Epithelial cell of proximal tubule (primary cell): ENCODE measurements around the gene TNFAIP6. TPM values are rescaled to one million over a fixed set of nuclear protein-coding genes. Genes with fewer than 3 reads are reported as not detected.

Experiments used
- DNase-seq: peaks from one replicate; pipeline ENCODE4 v3.0.0-alpha.2; 2011; ENCODE audit warnings: low read depth
- H3K4me3 ChIP-seq: 2 replicates; pipeline ENCODE4 v1.5.1; 2011; ENCODE audit warnings: low read depth, mild to moderate bottlenecking, low read length
- CTCF ChIP-seq: conservative IDR thresholded peaks from 2 replicates; pipeline ENCODE4 v1.5.1; 2012; ENCODE audit warnings: low read depth, mild to moderate bottlenecking, low read length
- total RNA-seq: library from RNA; depleted of rRNA; stranded (reverse); fragments of >200 nt; gene quantifications from 2 replicates; pipeline ENCODE4 v1.2.3, GENCODE V29; 2015

The TNFAIP6 gene
- total RNA-seq, 1 donor from 2014 or later: 3.1 TPM

GRCh38 chr2:151359768-151360461, 2.5 kb downstream of the TNFAIP6 start:
- no peak overlapping the region for H3K4me3 ChIP-seq
- no peak for DNase-seq
- no peak for TF ChIP-seq CTCF

GRCh38 chr2:151361674-151362370, 4.4 kb downstream of the TNFAIP6 start:
- peak; percentile 82 for DNase-seq
- no peak overlapping the region for H3K4me3 ChIP-seq
- TF ChIP-seq CTCF: no peak

- no peak overlapping the region for H3K4me3 ChIP-seq
- no peak for TF ChIP-seq CTCF
- peak; percentile 75 for DNase-seq
These were observed 6.3 kb downstream of the TNFAIP6 start for GRCh38 chr2:151363709-151364108.

GRCh38 chr2:151367571-151367970, 10.2 kb downstream of the TNFAIP6 start:
- DNase-seq: no peak
- no peak overlapping the region for H3K4me3 ChIP-seq
- no peak for TF ChIP-seq CTCF

- no peak for TF ChIP-seq CTCF
- peak; percentile 84 for DNase-seq
These were observed 17.0 kb downstream of the TNFAIP6 start for GRCh38 chr2:151374436-151374835.

GRCh38 chr2:151379169-151379568, 21.8 kb downstream of the TNFAIP6 start:
- H3K4me3 ChIP-seq: no peak overlapping the region
- no peak for TF ChIP-seq CTCF
- DNase-seq: no peak

More at GRCh38 chr2:151374436-151374835, 17.0 kb downstream of the TNFAIP6 start:
- H3K4me3 ChIP-seq: no peak overlapping the region
